OCI-LY1 (cell line): ENCODE results near the gene CHTF18.
A peak's percentile ranks its signal among the peaks of the same experiment; 100 is the strongest.

Source experiments
- H2AFZ ChIP-seq: fragments of 200-600 bp; sonication (generic), shearing (Covaris generic); 2 replicates; pipeline ENCODE4 v1.6.0; 2014; ENCODE audit warnings: antibody characterized with exemption, mild to moderate bottlenecking, low read length
- H3F3A ChIP-seq: fragments of 200-600 bp; sonication (generic), shearing (Covaris generic); 2 replicates; pipeline ENCODE4 v1.6.0; 2014; ENCODE audit warnings: mild to moderate bottlenecking, antibody characterized with exemption, low read length, moderate library complexity; ENCODE audit not compliant: insufficient read depth
- H3K27ac ChIP-seq: fragments of 200-600 bp; sonication (generic); 2 replicates; pipeline ENCODE4 v1.5.1; 2014; ENCODE audit warnings: low read length, mixed run types, mild to moderate bottlenecking, low read depth; ENCODE audit not compliant: poor library complexity, severe bottlenecking
- H3K27me3 ChIP-seq: fragments of 200-600 bp; sonication (generic); 2 replicates; pipeline ENCODE4 v1.6.0; 2014; ENCODE audit warnings: antibody characterized with exemption, mild to moderate bottlenecking, low read length, moderate library complexity; ENCODE audit not compliant: insufficient read depth
- H3K36me3 ChIP-seq: fragments of 200-600 bp; sonication (generic); 2 replicates; pipeline ENCODE4 v1.6.1; 2014; ENCODE audit warnings: mild to moderate bottlenecking, antibody characterized with exemption, low read length, moderate library complexity, mixed read lengths; ENCODE audit not compliant: insufficient read depth
- H3K4me1 ChIP-seq: fragments of 200-600 bp; sonication (generic); 2 replicates; pipeline ENCODE4 v1.5.1; 2014; ENCODE audit warnings: mild to moderate bottlenecking, low read length, moderate library complexity; ENCODE audit not compliant: insufficient read depth, severe bottlenecking
- H3K4me2 ChIP-seq: fragments of 200-600 bp; sonication (generic), shearing (Covaris generic); 2 replicates; pipeline ENCODE4 v1.6.1; 2014; ENCODE audit warnings: low read length
- H3K4me3 ChIP-seq: fragments of 200-600 bp; sonication (generic); 2 replicates; pipeline ENCODE4 v1.5.1; 2014; ENCODE audit warnings: low read length, low read depth, mild to moderate bottlenecking, mixed read lengths; ENCODE audit not compliant: poor library complexity, severe bottlenecking
- H3K79me2 ChIP-seq: fragments of 200-600 bp; shearing (Covaris generic); 2 replicates; pipeline ENCODE4 v1.6.1; 2016; ENCODE audit warnings: mixed run types, low read length, mixed read lengths; ENCODE audit not compliant: insufficient read depth
- H3K9ac ChIP-seq: fragments of 200-600 bp; sonication (generic), shearing (Covaris generic); 2 replicates; pipeline ENCODE4 v1.6.1; 2014; ENCODE audit warnings: mild to moderate bottlenecking, low read length, mixed read lengths
- H3K9me2 ChIP-seq: fragments of 200-600 bp; sonication (generic), shearing (Covaris generic); 2 replicates; pipeline ENCODE4 v1.6.1; 2014; ENCODE audit warnings: low read depth, mild to moderate bottlenecking, low read length, mixed read lengths
- H3K9me3 ChIP-seq: fragments of 200-600 bp; shearing (Covaris generic); 2 replicates; pipeline ENCODE4 v1.6.1; 2014; ENCODE audit warnings: low read length, mixed read lengths
- H4K20me1 ChIP-seq: fragments of 200-600 bp; sonication (generic), shearing (Covaris generic); 2 replicates; pipeline ENCODE4 v1.6.0; 2016; ENCODE audit warnings: mild to moderate bottlenecking, low read length; ENCODE audit not compliant: insufficient read depth
- CTCF ChIP-seq: fragments of 200-600 bp; sonication (generic), shearing (Covaris generic); IDR thresholded peaks from 2 replicates; pipeline ENCODE4 v1.5.1; 2017; ENCODE audit warnings: mild to moderate bottlenecking, antibody characterized with exemption, low read length, moderate library complexity, mixed read lengths
- EZH2 ChIP-seq: fragments of 200-600 bp; sonication (generic), shearing (Covaris generic); IDR thresholded peaks from 2 replicates; pipeline ENCODE4 v1.8.0; 2017; ENCODE audit warnings: borderline replicate concordance, mixed run types, mild to moderate bottlenecking, antibody characterized with exemption, low read length, moderate library complexity, mixed read lengths

Gene CHTF18

GRCh38 chr16:804193-805048 is 16.0 kb downstream of the CHTF18 start:
- H3K9me3 ChIP-seq: no peaks in the 10 kb centered on the region
- no peak overlapping the region for H3K4me2 ChIP-seq
- H3K4me3 ChIP-seq: no peak overlapping the region
- no peak overlapping the region for H3K9ac ChIP-seq
- H3K4me1 ChIP-seq: peaks cover 10% of the 10 kb centered on the region
- TF ChIP-seq CTCF (no peak), EZH2 (no peak)
- H3K9me2 ChIP-seq: no peaks in the 10 kb centered on the region
- no peaks in the 10 kb centered on the region for H3K79me2 ChIP-seq
- H3F3A ChIP-seq: no peaks in the 10 kb centered on the region
- H2AFZ ChIP-seq: no peak overlapping the region
- no peaks in the 10 kb centered on the region; the same call in 1 of the 2 replicates for H3K36me3 ChIP-seq
- no peak overlapping the region for H3K27ac ChIP-seq
- peaks cover 16% of the 10 kb centered on the region; the same call in 1 of the 2 replicates for H3K27me3 ChIP-seq
- no peaks in the 10 kb centered on the region for H4K20me1 ChIP-seq

- Histone ChIP-seq H3K9me2 (no peaks in the 10 kb centered on the region), H3F3A (no peaks in the 10 kb centered on the region), H3K9ac (no peak overlapping the region), H3K4me3 (no peak overlapping the region), H3K27me3 (peaks cover 18% of the 10 kb centered on the region; the same call in 1 of the 2 replicates), H3K4me1 (peaks cover 10% of the 10 kb centered on the region), H3K27ac (no peak overlapping the region), H2AFZ (no peak overlapping the region), H3K4me2 (no peak overlapping the region), H3K36me3 (no peaks in the 10 kb centered on the region; the same call in 1 of the 2 replicates), H3K79me2 (no peaks in the 10 kb centered on the region), H3K9me3 (no peaks in the 10 kb centered on the region), H4K20me1 (no peaks in the 10 kb centered on the region)
- no peak for TF ChIP-seq EZH2
- no peak for TF ChIP-seq CTCF
Observed at GRCh38 chr16:805474-805873, 17.1 kb downstream of the CHTF18 start.

GRCh38 chr16:807347-808084 is 19.1 kb downstream of the CHTF18 start:
- no peaks in the 10 kb centered on the region for H3K9me2 ChIP-seq
- peak overlapping the region; percentile 72 for H3K9ac ChIP-seq
- H3K4me1 ChIP-seq: peaks cover 10% of the 10 kb centered on the region
- peak overlapping the region; percentile 85 for H3K4me3 ChIP-seq
- H3K27ac ChIP-seq: no peak overlapping the region
- H3K4me2 ChIP-seq: peak overlapping the region; percentile 100
- H3K79me2 ChIP-seq: no peaks in the 10 kb centered on the region
- H2AFZ ChIP-seq: peak overlapping the region; percentile 100
- H3K9me3 ChIP-seq: no peaks in the 10 kb centered on the region
- peaks cover 10% of the 10 kb centered on the region; the same call in 1 of the 2 replicates for H3K27me3 ChIP-seq
- no peaks in the 10 kb centered on the region; the same call in 1 of the 2 replicates for H3K36me3 ChIP-seq
- TF ChIP-seq CTCF (no peak), EZH2 (no peak)
- H3F3A ChIP-seq: no peaks in the 10 kb centered on the region
- no peaks in the 10 kb centered on the region for H4K20me1 ChIP-seq
